ENCODE data around the gene PBLD.

PBLD gene

DNA sequence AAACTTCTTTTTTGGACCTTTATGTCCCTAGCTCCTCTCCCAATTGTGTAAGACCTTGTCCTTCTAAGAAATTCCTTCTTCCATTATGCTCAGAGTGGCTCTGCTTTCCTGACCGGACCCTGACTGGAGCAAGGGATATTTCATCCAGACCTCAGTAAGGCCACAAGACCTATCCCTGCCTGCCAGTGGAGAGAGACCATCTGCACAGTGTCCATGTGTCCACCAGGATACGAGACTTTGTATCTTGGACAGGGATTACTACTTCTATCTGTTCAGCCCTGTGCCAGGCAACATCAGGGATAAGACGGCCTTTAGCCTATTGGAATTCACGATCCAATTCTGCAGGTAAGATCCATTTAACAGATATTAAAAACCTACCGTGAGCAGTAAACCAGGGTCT, 93.7 kb downstream of the PBLD start:
- DNase-seq (ENCODE audit: insufficient read length, low spot score) = no peak
- no peak for FAIRE-seq

- no peak for FAIRE-seq
These were observed 94.4 kb downstream of the PBLD start for GRCh38 chr10:68238371-68238770.

GRCh38 chr10:68237173-68237572, 95.6 kb downstream of the PBLD start:
- no peak for DNase-seq (ENCODE audit: insufficient read length, low spot score)

More at GRCh38 chr10:68238371-68238770, 94.4 kb downstream of the PBLD start:
- no peak for DNase-seq (ENCODE audit: insufficient read length, low spot score)

DNA sequence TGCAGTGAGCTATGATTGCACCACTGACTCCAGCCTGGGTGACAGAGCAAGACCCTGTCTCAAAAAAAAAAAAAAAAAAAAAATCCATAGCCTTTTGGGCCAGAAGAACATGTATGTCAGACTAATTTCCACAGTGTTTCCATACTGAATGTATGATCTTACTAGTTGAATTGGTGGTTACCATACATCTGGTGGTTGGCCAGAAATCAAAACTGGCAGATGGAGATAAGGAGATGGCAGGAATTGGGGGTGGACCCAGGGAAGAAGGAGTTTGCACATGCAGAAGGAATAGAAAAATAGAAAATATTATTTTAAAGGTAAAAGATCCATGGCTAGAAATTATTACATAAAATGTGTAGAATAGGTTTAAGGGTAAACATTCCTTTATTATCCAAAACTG, 97.1 kb downstream of the PBLD start:
- FAIRE-seq (no peak), DNase-seq (ENCODE audit: insufficient read length, low spot score) (no peak)

More at GRCh38 chr10:68237173-68237572, 95.6 kb downstream of the PBLD start:
- no peak for FAIRE-seq

GRCh38 chr10:68235111-68235510, 97.6 kb downstream of the PBLD start:
- DNase-seq (ENCODE audit: insufficient read length, low spot score) (no peak), FAIRE-seq (no peak)

DNA sequence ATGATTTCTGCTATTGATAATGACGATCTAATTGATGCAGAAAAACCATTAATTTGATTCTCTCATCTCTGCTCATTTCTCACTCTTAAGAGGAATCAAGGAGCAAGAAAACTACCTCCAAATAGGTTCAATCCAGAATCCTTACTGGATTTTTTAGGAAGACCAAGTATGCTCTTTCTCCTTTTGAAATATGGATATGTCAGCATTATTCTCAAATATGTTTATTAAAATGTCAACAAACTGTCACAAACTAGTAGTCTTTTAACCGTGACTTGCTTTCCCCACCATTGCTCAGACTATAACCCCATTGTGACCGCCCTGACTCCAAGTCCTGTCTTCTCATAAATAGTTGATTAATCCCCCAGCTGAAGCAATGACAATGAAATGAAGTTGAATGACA, 99.7 kb downstream of the PBLD start:
- FAIRE-seq = no peak
- no peak for DNase-seq (ENCODE audit: insufficient read length, low spot score)

Measured in HTR-8/SVneo (cell line).